Cardiac muscle cell (in vitro differentiated cells and primary cell): Measurements from ENCODE around the gene CCDC188. TPM values are rescaled to one million over a fixed set of nuclear protein-coding genes. Genes with fewer than 3 reads are reported as not detected.

Experiments
- DNase-seq, 2 donors: peaks; one replicate each; pipeline versions ENCODE4 v3.0.0 to v3.0.0-alpha.2; 2010 to 2017; ENCODE audit warnings: low read depth in 1 of 2, low spot score in 1 of 2
- H3K27ac ChIP-seq: fragments of 200-600 bp; sonication (generic); 2 replicates; pipeline ENCODE4 v1.5.1; 2016
- H3K27me3 ChIP-seq: fragments of 200-600 bp; sonication (generic); 2 replicates; pipeline ENCODE4 v1.6.0; 2016; ENCODE audit warnings: control low read depth
- H3K36me3 ChIP-seq: fragments of 200-600 bp; sonication (generic); 2 replicates; pipeline ENCODE4 v1.5.1; 2016; ENCODE audit warnings: control low read depth
- H3K4me1 ChIP-seq: fragments of 200-600 bp; sonication (generic); 2 replicates; pipeline ENCODE4 v1.8.1; 2017; ENCODE audit warnings: low read depth, mild to moderate bottlenecking, mixed run types
- H3K4me3 ChIP-seq: fragments of 200-600 bp; sonication (generic); 2 replicates; pipeline ENCODE4 v1.5.1; 2016; ENCODE audit warnings: mild to moderate bottlenecking
- H3K9me3 ChIP-seq: fragments of 200-600 bp; sonication (generic); 2 replicates; pipeline ENCODE4 v1.5.1; 2017; ENCODE audit warnings: low read depth, mild to moderate bottlenecking, control low read depth
- polyA plus RNA-seq: library from polyadenylated mRNA; unstranded; fragments of >200 nt; fragmentation: Nextera tagmentation; extraction: Ambion mirVana; gene quantifications from 2 replicates; pipeline ENCODE4 v1.2.1, GENCODE V29; 2016
- total RNA-seq: library from RNA; depleted of rRNA; stranded (reverse); fragments of >200 nt; gene quantifications from 2 replicates; pipeline ENCODE4 v1.2.3, GENCODE V29; 2016
- TF ChIP-seq, protein P1 (sequence below): IDR thresholded peaks from 2 replicates; pipeline ENCODE4 v1.5.1; 2012; ENCODE audit warnings: low read depth, mild to moderate bottlenecking, low read length

Gene CCDC188
- total and polyA plus RNA-seq, 2 experiments from 2014 or later = not detected

DNA sequence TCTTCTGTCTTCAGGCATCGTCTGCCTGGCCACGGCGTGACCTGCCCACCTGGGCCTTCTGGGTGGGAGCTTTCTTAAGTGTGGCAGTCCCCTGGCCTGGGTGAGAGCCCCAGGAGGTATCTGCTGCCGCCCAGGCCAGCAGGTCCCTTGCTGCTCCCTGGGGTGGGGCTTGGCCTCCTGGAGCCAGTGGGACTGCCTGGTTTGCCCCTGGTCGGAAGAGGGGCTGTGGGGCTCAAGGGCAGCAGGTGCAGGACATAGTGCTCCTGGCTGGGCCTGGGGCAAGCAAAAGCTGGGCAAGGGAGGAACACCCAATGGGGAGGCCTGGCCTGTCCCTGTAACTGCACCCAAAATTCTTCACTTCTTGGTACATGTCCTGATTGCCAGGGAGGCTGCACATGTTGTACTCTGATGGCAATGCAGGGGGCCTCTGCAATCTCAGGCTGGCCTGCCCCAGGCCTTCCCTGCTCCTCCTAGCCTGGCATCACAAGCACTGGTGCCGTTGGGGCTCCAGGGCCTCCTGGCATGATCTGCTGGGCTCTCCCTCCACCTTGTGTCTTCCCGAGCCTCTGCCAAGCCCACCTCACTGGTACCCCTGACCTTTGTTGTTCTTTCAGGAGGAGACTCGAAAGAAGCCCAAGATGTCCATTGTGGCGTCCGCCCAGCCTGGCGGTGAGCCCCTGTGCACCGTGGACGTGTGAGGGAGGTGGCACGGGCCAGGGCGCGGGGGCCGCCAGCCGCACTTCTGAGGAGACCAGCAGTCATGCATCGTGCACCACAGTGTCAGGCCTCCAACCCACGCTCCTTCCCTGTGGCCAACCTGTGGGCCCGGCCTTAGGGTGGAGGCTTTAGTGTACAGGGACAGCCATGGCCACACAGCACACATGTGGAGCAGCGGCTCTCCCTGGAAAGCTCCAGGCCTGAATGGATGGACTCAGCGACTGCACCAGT is 41.2 kb downstream of the CCDC188 start:
- H3K4me1 ChIP-seq = no peaks in the 10 kb centered on the region
- TF ChIP-seq, protein P1, sequence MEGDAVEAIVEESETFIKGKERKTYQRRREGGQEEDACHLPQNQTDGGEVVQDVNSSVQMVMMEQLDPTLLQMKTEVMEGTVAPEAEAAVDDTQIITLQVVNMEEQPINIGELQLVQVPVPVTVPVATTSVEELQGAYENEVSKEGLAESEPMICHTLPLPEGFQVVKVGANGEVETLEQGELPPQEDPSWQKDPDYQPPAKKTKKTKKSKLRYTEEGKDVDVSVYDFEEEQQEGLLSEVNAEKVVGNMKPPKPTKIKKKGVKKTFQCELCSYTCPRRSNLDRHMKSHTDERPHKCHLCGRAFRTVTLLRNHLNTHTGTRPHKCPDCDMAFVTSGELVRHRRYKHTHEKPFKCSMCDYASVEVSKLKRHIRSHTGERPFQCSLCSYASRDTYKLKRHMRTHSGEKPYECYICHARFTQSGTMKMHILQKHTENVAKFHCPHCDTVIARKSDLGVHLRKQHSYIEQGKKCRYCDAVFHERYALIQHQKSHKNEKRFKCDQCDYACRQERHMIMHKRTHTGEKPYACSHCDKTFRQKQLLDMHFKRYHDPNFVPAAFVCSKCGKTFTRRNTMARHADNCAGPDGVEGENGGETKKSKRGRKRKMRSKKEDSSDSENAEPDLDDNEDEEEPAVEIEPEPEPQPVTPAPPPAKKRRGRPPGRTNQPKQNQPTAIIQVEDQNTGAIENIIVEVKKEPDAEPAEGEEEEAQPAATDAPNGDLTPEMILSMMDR = no peak
- DNase-seq = no peak
- H3K36me3 ChIP-seq = peaks cover 38% of the 10 kb centered on the region
- no peak overlapping the region for H3K4me3 ChIP-seq
- no peaks in the 10 kb centered on the region for H3K9me3 ChIP-seq
- H3K27me3 ChIP-seq = no peaks in the 10 kb centered on the region
- H3K27ac ChIP-seq = peak overlapping the region; percentile 78

DNA sequence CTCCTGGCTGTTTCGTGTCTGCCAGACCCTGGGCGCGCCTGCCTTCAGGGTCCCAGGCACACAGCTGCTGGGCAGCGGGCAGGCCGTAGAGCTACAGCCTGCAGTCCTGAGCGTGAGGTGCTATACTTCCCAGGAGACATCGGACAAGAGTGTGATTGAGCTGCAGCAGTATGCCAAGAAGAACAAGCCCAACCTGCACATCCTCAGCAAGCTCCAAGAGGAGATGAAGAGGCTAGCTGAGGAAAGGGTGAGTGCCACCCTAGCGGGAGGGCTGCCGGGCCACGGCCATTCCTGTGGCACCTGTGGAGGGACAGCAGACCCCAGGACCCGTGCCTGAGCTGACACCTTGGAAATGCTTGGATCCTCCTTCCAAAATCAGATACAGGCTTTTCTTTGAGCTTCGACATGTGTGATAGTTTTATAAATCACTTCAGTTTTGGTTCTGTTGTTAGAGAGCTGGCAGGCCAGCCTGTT is 42.1 kb downstream of the CCDC188 start:
- DNase-seq = no peak
- Histone ChIP-seq H3K4me3 (no peak overlapping the region), H3K4me1 (no peaks in the 10 kb centered on the region), H3K36me3 (peaks cover 38% of the 10 kb centered on the region), H3K27me3 (no peaks in the 10 kb centered on the region), H3K9me3 (no peaks in the 10 kb centered on the region), H3K27ac (no peak overlapping the region)
- TF ChIP-seq, protein P1 = no peak

DNA sequence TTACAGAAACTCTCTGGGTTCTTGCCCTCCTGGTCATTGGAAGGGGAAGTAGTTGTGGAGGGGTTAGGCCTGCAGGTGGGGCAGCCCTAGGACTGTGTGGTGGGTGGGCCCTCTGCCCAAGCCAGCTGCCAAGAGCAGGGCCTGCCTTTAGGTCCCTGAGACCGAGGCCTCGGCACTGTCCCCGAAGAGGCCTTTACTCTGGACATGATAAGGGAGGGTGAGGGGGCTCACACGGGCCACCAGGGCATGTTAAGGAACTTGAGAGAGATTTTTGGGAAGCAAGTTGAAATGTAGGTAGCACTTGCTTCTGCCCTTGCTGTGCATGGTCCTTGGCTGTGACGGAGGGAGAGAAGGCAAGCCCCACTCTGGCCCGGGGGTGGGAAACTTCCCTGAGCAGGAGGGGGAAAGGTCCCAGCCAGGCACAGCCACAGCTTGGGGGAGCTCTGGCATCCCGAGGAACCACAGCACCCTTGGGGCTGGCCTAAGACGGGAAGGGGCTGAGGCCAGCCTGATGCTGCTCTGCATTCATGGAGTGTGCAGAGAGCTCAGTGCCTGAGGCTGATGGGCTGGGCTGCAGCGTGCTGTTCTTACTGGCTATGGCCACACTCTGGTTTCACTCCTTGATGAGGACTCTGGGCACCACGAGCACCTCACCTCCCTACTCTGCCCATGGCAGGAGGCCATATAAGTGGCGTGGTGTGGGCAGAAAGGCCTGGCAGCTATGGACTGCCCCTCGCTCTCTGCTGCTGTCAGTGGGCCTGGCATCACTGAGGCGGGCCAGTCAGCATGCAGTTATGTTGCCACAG is 42.7 kb downstream of the CCDC188 start:
- no peak overlapping the region for H3K4me3 ChIP-seq
- TF ChIP-seq, protein P1 = no peak
- no peaks in the 10 kb centered on the region for H3K9me3 ChIP-seq
- H3K36me3 ChIP-seq = peaks cover 41% of the 10 kb centered on the region
- no peak for DNase-seq
- no peaks in the 10 kb centered on the region for H3K27me3 ChIP-seq
- no peak overlapping the region for H3K27ac ChIP-seq
- no peaks in the 10 kb centered on the region for H3K4me1 ChIP-seq

DNA sequence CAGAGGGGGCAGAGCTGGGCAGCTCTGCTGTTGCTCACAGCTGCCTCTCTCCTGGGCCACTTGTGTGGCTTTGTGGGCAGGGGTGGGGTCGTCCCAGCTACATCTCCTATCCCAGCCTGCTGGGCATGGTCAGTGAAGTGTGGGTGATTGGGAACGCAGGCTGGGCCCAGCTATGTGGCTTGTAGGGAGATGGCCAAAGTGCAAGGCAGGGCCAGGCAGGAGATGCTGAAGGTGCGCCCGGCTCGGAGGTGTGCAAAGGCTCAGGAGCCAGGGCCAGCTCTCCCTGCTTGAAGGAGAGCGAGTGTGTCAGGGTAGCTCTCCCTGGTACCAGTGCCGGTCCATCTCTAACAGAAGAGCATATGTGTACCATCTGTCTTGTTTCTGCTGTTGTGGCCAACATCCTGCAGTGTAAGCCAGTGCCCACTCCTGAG is 43.4 kb downstream of the CCDC188 start:
- peaks cover 42% of the 10 kb centered on the region for H3K36me3 ChIP-seq
- H3K9me3 ChIP-seq = no peaks in the 10 kb centered on the region
- no peaks in the 10 kb centered on the region for H3K27me3 ChIP-seq
- no peak overlapping the region for H3K4me3 ChIP-seq
- DNase-seq = no peak
- H3K27ac ChIP-seq = no peak overlapping the region
- no peaks in the 10 kb centered on the region for H3K4me1 ChIP-seq
- TF ChIP-seq, protein P1 = no peak

GRCh38 chr22:20106849-20107237 is 44.0 kb downstream of the CCDC188 start:
- DNase-seq = no peak
- H3K4me1 ChIP-seq = no peaks in the 10 kb centered on the region
- peaks cover 42% of the 10 kb centered on the region for H3K36me3 ChIP-seq
- H3K27me3 ChIP-seq = no peaks in the 10 kb centered on the region
- H3K4me3 ChIP-seq = no peak overlapping the region
- TF ChIP-seq, protein P1 = no peak
- no peaks in the 10 kb centered on the region for H3K9me3 ChIP-seq
- H3K27ac ChIP-seq = no peak overlapping the region
